ENCODE data around the gene AKR1B1. TPM values are rescaled to one million over a fixed set of nuclear protein-coding genes. Genes with fewer than 3 reads are reported as not detected.

The AKR1B1 gene
- total RNA-seq, 4 donors from 2014 or later = 17.8 to 47.5 (median 31.0) TPM

DNA sequence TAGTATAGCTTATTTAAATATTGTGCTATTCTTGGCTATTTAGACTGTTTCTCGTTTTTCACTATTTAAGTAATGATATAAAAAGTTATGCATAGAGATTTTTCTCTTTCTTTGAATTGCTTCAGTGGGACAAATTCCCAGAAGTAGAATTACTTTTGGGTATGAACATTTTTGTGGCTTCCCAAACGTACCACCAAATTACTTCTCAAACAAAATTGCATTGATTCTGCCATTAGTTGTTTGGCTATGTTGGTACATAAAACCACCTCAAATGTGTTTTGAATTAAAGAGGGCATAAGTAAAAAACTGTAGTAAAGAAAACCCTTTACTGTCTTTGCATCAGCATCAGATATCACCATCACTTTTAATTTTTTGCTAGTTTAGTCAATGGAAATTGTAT is 31.0 kb downstream of the AKR1B1 start:
- H3K4me1 ChIP-seq = peaks cover 0 to 15% (median 9%) of the 10 kb centered on the region in 3 donors
- no peaks in the 10 kb centered on the region for H3K27me3 ChIP-seq
- intact Hi-C loops (cut with DNase I) = no loop called here
- H3K9me3 ChIP-seq = no peaks in the 10 kb centered on the region
- no peak for DNase-seq
- whole genome bisulfite sequencing, 2 donors = 56 to 63% methylated on average over 2 of the region's 2 CpGs
- no peak overlapping the region for H3K27ac ChIP-seq
- TF ChIP-seq, protein P1, sequence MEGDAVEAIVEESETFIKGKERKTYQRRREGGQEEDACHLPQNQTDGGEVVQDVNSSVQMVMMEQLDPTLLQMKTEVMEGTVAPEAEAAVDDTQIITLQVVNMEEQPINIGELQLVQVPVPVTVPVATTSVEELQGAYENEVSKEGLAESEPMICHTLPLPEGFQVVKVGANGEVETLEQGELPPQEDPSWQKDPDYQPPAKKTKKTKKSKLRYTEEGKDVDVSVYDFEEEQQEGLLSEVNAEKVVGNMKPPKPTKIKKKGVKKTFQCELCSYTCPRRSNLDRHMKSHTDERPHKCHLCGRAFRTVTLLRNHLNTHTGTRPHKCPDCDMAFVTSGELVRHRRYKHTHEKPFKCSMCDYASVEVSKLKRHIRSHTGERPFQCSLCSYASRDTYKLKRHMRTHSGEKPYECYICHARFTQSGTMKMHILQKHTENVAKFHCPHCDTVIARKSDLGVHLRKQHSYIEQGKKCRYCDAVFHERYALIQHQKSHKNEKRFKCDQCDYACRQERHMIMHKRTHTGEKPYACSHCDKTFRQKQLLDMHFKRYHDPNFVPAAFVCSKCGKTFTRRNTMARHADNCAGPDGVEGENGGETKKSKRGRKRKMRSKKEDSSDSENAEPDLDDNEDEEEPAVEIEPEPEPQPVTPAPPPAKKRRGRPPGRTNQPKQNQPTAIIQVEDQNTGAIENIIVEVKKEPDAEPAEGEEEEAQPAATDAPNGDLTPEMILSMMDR (IDR thresholded peaks at IDR 0.05) = no peak
- no peak for TF ChIP-seq POLR2A (IDR thresholded peaks at IDR 0.05)
- H3K36me3 ChIP-seq = no peaks in the 10 kb centered on the region
- no peak overlapping the region for H3K4me3 ChIP-seq

DNA sequence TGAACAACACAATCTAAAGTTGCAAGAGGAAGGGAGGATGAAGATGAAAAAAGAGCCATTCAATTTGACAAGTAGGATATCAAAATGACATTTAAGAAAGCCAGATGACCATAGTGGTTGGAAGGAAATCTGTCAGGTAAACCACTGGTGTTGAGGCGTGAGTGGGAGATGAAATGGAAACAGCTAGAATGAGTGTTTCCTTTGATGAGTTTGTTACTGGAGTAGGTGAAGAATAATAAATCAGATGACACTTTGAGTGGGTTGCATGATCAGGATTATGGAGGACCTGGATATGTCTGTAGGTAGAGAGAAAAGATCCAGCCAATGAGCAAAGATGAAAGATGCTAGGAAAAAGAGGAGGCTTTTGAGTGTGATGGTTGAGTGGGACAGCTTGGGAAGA is 33.1 kb downstream of the AKR1B1 start:
- intact Hi-C loops (cut with DNase I) = no loop called here
- 79% methylated on average over 1 of the region's 1 CpG for WGBS, 2 donors
- Histone ChIP-seq H3K36me3 (no peaks in the 10 kb centered on the region), H3K9me3 (no peaks in the 10 kb centered on the region), H3K27ac (no peak overlapping the region), H3K4me1 (peaks cover 0 to 4% (median 0%) of the 10 kb centered on the region in 3 donors), H3K27me3 (no peaks in the 10 kb centered on the region), H3K4me3 (no peak overlapping the region)
- TF ChIP-seq, protein P1 (IDR thresholded peaks at IDR 0.05) = no peak
- TF ChIP-seq POLR2A (IDR thresholded peaks at IDR 0.05) = no peak
- no peak for DNase-seq

DNA sequence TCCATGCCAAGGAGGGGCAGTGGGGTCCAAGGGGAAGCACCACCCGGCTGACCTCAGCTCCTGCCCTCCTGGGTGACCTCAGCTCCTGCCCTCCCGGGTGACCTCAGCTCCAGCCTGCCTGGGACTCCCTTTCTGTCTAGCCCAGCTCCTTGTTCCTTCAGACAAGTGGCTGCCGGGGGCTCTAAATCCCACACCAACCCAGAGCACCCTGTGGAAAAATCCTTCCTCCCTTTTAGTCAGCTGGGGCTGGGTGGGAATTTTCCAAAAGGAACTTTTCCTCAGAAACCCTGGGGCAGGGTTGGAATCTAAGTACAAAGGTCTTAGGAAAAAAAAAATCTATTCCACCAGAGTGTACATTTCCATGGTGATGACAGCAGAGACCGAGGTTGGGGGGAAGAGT is 36.3 kb downstream of the AKR1B1 start:
- Histone ChIP-seq H3K4me3 (no peak overlapping the region), H3K27ac (no peak overlapping the region), H3K9me3 (no peaks in the 10 kb centered on the region), H3K4me1 (peaks cover 0 to 13% (median 3%) of the 10 kb centered on the region in 3 donors), H3K36me3 (no peaks in the 10 kb centered on the region), H3K27me3 (no peaks in the 10 kb centered on the region)
- no peak for DNase-seq
- WGBS, 2 donors = 53 to 74% methylated on average over 2 of the region's 4 CpGs
- intact Hi-C loops (cut with DNase I) = no loop called here
- TF ChIP-seq POLR2A (IDR thresholded peaks at IDR 0.05) = no peak
- TF ChIP-seq, protein P1 (IDR thresholded peaks at IDR 0.05) = no peak

DNA sequence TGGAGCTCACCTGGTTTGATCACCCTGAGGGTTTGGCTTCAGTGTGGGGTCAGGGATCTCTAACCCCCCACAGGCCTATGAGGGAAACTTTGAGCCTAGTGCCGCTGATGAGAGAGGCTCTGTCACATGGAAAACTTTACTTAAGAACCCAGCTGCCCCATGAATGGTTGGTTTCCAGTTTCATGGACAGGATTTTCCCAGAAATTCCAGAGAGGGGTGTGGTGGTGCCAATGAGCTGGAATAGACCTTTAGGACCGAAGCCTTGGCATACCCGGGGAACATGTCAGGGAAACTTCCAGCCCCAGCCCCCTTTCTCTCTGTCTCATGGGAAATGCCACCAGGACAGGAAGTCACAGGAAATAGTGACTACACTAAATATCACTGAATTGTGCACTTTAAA is 36.9 kb downstream of the AKR1B1 start:
- 30 to 45% methylated on average over 3 of the region's 3 CpGs for WGBS, 2 donors
- intact Hi-C loops (cut with DNase I) = no loop called here
- Histone ChIP-seq H3K27ac (no peak overlapping the region), H3K4me1 (peaks cover 0 to 13% (median 3%) of the 10 kb centered on the region in 3 donors), H3K9me3 (no peaks in the 10 kb centered on the region), H3K4me3 (no peak overlapping the region), H3K36me3 (no peaks in the 10 kb centered on the region), H3K27me3 (no peaks in the 10 kb centered on the region)
- DNase-seq = no peak
- no peak for TF ChIP-seq POLR2A (IDR thresholded peaks at IDR 0.05)

DNA sequence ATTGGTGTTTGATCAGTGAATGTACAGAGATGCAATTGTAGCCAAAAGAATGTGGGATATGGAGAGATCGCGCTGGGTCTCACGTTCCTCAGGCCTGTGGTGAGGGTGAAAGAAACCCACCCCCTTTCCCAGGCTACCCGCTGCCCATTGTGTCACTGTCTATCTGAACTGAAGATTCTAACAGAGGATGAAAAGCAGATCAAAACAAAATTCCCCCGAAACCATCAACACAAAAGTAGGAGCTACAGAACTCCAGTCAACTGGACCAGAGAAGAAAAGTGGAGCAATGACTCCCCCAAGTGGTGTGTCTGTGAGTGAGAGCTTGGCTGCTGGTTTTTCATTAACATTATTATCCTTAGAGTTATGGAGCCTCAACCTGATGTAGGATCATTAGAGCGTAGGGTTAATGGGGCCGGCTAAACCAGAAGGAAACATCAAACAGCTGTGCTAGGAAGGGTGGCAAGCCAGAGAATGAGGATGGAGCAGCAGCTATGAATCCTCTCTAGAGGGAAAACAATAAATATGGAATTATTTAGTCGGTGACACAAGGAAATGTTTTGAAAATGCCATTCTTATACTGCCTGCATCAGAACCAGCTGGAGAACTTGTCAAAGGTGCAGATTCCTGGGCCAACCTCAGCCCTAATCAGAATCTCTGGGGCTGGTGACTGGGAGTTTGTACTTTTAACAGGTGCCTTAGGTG is 38.3 kb downstream of the AKR1B1 start:
- TF ChIP-seq, protein P1 (IDR thresholded peaks at IDR 0.05) = peak; percentile 12 to 84 (median 58)
- TF ChIP-seq POLR2A (IDR thresholded peaks at IDR 0.05) = no peak
- Histone ChIP-seq H3K4me1 (peaks cover 0 to 13% (median 3%) of the 10 kb centered on the region in 3 donors), H3K9me3 (no peaks in the 10 kb centered on the region), H3K4me3 (peak overlapping the region in 2 of 4 donors; percentile 9 to 13), H3K36me3 (no peaks in the 10 kb centered on the region), H3K27me3 (no peaks in the 10 kb centered on the region), H3K27ac (no peak overlapping the region)
- WGBS, 2 donors = 34 to 45% methylated on average over 7 to 8 of the region's 8 CpGs
- intact Hi-C loops (cut with DNase I) = no loop called here
- no peak for DNase-seq

Measured in esophagus squamous epithelium (tissue), 5 donors.